Measurements from ENCODE around the gene PDE4B.

GRCh38 chr1:66246351-66247269 lies 453.9 kb downstream of the PDE4B start:
- TF ChIP-seq CTCF (conservative IDR thresholded peaks at IDR 0.05; ENCODE audit: low read length): no peak
- TF ChIP-seq EZH2phosphoT487 (IDR thresholded peaks at IDR 0.05; ENCODE audit: borderline replicate concordance, low read depth, low read length): no peak
